ENCODE measurements around the gene TNFAIP6. TPM values are rescaled to one million over a fixed set of nuclear protein-coding genes. Genes with fewer than 3 reads are reported as not detected.
A peak's percentile ranks its signal among the peaks of the same experiment; 100 is the strongest.
"Not testable (repeated sequence)": the region's sequence is repeated elsewhere in the genome, so short reads cannot be mapped to it uniquely, and the experiment has no call there.

The TNFAIP6 gene, protein sequence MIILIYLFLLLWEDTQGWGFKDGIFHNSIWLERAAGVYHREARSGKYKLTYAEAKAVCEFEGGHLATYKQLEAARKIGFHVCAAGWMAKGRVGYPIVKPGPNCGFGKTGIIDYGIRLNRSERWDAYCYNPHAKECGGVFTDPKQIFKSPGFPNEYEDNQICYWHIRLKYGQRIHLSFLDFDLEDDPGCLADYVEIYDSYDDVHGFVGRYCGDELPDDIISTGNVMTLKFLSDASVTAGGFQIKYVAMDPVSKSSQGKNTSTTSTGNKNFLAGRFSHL
- total RNA-seq (10 to 100 TPM in 1 of 2 donors, 1 to 10 TPM in 1; 7.3 to 14.8 TPM), polyA plus RNA-seq (ENCODE audit: insufficient read length in 6 of 6) (1 to 10 TPM; 2.3 to 6.8 (median 3.2) TPM)
- long read RNA-seq, donor 1, partial matches to known transcripts, result 0 of 2 reads
- long read RNA-seq, donor 1, other reads (novel, unspliced or antisense), result 0 of 2 reads
- long read RNA-seq, donor 2, partial matches to known transcripts, result 0 of 3 reads
- long read RNA-seq, donor 2, other reads (novel, unspliced or antisense), result 0 of 3 reads
- long read RNA-seq, donor 3, partial matches to known transcripts, result 0 of 1 reads
- long read RNA-seq, donor 3, other reads (novel, unspliced or antisense), result 0 of 1 reads
- long read RNA-seq, donor 4, transcript TNFAIP6-201 (6 exons, 1,424 nt), result major isoform, 9 of 10 reads
- long read RNA-seq, donor 4, partial matches to known transcripts, result 0 of 10 reads
- long read RNA-seq, donor 4, other reads (novel, unspliced or antisense), result 1 of 10 reads
- long read RNA-seq, donor 5, partial matches to known transcripts, result 0 of 1 reads
- long read RNA-seq, donor 5, other reads (novel, unspliced or antisense), result 0 of 1 reads
- long read RNA-seq, donor 6, partial matches to known transcripts, result 0 of 2 reads
- long read RNA-seq, donor 6, other reads (novel, unspliced or antisense), result 0 of 2 reads
- long read RNA-seq, donor 7, partial matches to known transcripts, result 0 of 1 reads
- long read RNA-seq, donor 7, other reads (novel, unspliced or antisense), result 0 of 1 reads
- long read RNA-seq, donor 8, partial matches to known transcripts, result 0 of 1 reads
- long read RNA-seq, donor 8, other reads (novel, unspliced or antisense), result 0 of 1 reads
- long read RNA-seq, donor 9, result 0 reads
- long read RNA-seq, donor 10, transcript TNFAIP6-201 (6 exons, 1,424 nt), result major isoform, 12 of 12 reads
- long read RNA-seq, donor 10, partial matches to known transcripts, result 0 of 12 reads
- long read RNA-seq, donor 10, other reads (novel, unspliced or antisense), result 0 of 12 reads
- long read RNA-seq, donor 11, result 0 reads
- long read RNA-seq, donor 12, result 0 reads

DNA sequence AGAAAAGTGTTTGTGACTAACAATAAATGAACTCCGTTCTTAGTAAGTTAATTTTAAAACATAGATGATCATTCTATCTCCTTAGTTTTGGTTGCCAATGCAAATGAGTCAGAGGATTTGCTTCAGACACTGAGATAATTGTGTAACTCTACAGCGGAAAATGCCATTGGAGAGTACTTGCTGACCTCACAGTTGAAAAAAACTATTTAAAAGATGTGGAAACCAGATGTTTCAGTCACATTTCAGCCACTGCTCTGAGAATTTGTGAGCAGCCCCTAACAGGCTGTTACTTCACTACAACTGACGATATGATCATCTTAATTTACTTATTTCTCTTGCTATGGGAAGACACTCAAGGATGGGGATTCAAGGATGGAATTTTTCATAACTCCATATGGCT is at the start of gene TNFAIP6:
TSS of gene TNFAIP6 (plus strand) at position 234 of the 400 bp plus-strand sequence. CDS start at position 309, 75 bp downstream.
- ATAC-seq, result peak; percentile 80
- TF ChIP-seq, protein P1, sequence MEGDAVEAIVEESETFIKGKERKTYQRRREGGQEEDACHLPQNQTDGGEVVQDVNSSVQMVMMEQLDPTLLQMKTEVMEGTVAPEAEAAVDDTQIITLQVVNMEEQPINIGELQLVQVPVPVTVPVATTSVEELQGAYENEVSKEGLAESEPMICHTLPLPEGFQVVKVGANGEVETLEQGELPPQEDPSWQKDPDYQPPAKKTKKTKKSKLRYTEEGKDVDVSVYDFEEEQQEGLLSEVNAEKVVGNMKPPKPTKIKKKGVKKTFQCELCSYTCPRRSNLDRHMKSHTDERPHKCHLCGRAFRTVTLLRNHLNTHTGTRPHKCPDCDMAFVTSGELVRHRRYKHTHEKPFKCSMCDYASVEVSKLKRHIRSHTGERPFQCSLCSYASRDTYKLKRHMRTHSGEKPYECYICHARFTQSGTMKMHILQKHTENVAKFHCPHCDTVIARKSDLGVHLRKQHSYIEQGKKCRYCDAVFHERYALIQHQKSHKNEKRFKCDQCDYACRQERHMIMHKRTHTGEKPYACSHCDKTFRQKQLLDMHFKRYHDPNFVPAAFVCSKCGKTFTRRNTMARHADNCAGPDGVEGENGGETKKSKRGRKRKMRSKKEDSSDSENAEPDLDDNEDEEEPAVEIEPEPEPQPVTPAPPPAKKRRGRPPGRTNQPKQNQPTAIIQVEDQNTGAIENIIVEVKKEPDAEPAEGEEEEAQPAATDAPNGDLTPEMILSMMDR (IDR thresholded peaks at IDR 0.05), result no peak
- no peaks in the 10 kb centered on the region for H3K36me3 ChIP-seq
- peak in 2 of 4 donors; percentile 73 to 88 for DNase-seq
- no peaks in the 10 kb centered on the region for H3K9me3 ChIP-seq
- H3K4me1 ChIP-seq, result peaks cover 0 to 21% of the 10 kb centered on the region in 2 donors
- no peaks in the 10 kb centered on the region for H3K27me3 ChIP-seq
- H3K27ac ChIP-seq, result peak within 1 kb of the TSS; percentile 56 to 57
- H3K4me3 ChIP-seq, result peak within 1 kb of the TSS in 1 of 2 donors; percentile 31
- intact Hi-C loops (cut with DNase I), result no loop called here

DNA sequence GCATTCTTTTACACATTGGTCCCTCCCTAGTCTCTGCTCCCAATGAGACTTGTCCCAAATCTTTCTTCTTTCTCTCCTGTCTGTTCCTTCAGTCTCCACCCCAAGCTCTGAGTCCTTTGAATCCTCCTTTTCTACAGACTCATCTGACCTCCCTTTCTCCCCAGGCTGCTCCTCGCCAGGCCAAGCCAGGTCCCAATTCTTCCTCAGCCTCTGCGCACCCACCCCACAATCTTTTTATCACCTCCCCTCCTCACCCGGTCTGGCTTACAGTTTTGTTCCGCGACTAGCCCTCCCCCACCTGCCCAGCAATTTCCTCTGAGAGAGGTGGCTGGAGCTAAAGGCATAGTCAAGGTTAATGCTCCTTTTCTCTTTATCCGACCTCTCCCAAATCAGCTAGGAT is 47.1 kb upstream of the TNFAIP6 start:
- DNase-seq; H3K4me1 ChIP-seq; intact Hi-C loops (cut with DNase I); H3K36me3 ChIP-seq; ATAC-seq; H3K27me3 ChIP-seq; H3K9me3 ChIP-seq; H3K4me3 ChIP-seq; H3K27ac ChIP-seq: not testable (repeated sequence)

DNA sequence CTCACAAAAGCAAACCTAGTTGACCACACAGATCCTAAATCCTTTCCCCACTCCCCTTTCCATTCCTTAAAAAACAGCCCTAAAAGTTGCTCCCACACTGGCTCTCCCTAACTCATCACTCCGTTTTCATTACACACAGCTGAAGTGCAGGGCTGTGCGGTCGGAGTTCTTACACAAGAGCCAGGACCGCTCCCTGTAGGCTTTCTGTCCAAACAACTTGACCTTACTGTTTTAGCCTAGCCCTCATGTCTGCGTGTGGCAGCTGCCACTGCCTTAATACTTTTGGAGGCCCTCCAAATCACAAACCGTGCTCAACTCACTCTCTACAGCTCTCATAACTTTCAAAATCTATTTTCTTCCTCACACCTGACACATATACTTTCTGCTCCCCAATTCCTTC is 45.0 kb upstream of the TNFAIP6 start:
- H3K36me3 ChIP-seq; intact Hi-C loops (cut with DNase I); H3K9me3 ChIP-seq; H3K4me3 ChIP-seq; H3K27ac ChIP-seq; ATAC-seq; H3K27me3 ChIP-seq; H3K4me1 ChIP-seq: not testable (repeated sequence)
- DNase-seq, result peak in 1 of 4 donors; percentile 53

DNA sequence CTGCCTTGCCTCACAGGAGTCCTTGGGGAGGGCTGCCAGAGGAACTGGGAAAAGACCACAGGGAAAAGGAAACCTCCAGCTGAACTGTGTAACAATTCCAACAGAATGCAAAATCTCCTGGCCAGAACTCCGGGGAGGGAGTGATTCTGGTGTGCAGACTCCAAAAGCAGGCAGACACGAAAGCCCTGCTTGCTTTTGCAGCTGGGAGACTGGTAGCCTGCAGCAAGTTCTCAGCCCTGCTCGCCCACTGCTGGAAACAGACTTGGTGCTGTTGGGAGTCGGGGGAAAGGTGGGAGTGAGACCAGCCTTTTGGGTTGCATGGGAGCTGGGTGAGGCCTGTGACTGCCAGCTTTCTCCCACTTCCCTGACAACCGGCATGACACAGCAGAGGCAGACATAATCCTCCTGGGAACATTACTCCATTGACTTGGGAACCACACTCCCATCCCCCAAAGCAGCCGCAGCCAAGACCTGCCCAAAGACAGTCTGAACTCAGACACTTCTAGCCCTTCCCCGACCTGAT is 42.0 kb upstream of the TNFAIP6 start:
- Histone ChIP-seq H3K9me3 (no peaks in the 10 kb centered on the region), H3K27ac (peak overlapping the region in 1 of 2 donors; percentile 33), H3K36me3 (no peaks in the 10 kb centered on the region), H3K4me1 (peaks cover 0 to 3% of the 10 kb centered on the region in 2 donors), H3K27me3 (no peaks in the 10 kb centered on the region), H3K4me3 (no peak overlapping the region)
- DNase-seq (peak in 2 of 4 donors; percentile 46 to 71), ATAC-seq (peak; percentile 50)
- intact Hi-C loops (cut with DNase I), result no loop called here
- TF ChIP-seq, protein P1 (IDR thresholded peaks at IDR 0.05), result no peak

DNA sequence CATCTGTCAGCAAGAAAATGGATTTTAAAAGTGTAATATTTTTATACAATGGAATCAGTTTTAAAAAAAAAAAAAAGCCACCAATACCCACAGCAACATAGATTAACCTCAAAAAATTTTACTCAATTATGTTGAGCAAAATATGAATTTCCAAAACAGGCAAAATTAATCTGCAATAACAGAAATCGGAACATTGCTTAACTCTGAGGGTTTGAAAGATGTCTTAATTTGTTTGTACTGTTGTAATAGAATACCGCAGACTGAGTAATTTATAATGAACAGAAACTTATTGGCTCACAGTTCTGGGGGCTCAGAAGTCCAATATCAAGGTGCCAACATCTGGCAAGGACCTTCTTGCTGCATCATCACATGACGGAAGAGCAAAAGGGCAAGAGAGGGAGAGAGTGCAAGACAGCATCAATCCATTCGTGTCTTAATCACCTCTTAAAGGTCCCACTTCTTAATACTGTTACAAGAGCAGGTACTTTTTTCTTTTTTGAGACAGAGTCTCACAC is 31.8 kb upstream of the TNFAIP6 start:
- no peak overlapping the region for H3K4me3 ChIP-seq
- H3K36me3 ChIP-seq, result no peaks in the 10 kb centered on the region
- intact Hi-C loops (cut with DNase I), result no loop called here
- H3K27me3 ChIP-seq, result no peaks in the 10 kb centered on the region
- peaks cover 0 to 8% of the 10 kb centered on the region in 2 donors for H3K4me1 ChIP-seq
- TF ChIP-seq, protein P1 (IDR thresholded peaks at IDR 0.05), result no peak
- H3K9me3 ChIP-seq, result no peaks in the 10 kb centered on the region
- ATAC-seq (no peak), DNase-seq (no peak)
- H3K27ac ChIP-seq, result peak overlapping the region in 1 of 2 donors; percentile 63
